DOHH2 (cell line): ENCODE data around the gene NFE2L1.

Source experiments
- H3F3A ChIP-seq: fragments of 200-600 bp; sonication (generic), shearing (Covaris generic); 2 replicates; pipeline ENCODE4 v1.6.0; 2016; ENCODE audit warnings: antibody characterized with exemption, mild to moderate bottlenecking; ENCODE audit not compliant: control insufficient read depth, insufficient read depth
- H3K27ac ChIP-seq: fragments of 200-600 bp; sonication (generic); 2 replicates; pipeline ENCODE4 v1.5.1; 2014; ENCODE audit warnings: low read depth, mild to moderate bottlenecking, low read length, moderate library complexity
- H3K27me3 ChIP-seq: fragments of 200-600 bp; sonication (generic); 2 replicates; pipeline ENCODE4 v1.6.1; 2014; ENCODE audit warnings: mild to moderate bottlenecking, low read length, mixed read lengths; ENCODE audit not compliant: control insufficient read depth
- H3K36me3 ChIP-seq: fragments of 200-600 bp; sonication (generic); 2 replicates; pipeline ENCODE4 v1.6.1; 2014; ENCODE audit warnings: mild to moderate bottlenecking, low read length, moderate library complexity, mixed read lengths; ENCODE audit not compliant: control insufficient read depth
- H3K4me1 ChIP-seq: fragments of 200-600 bp; sonication (generic); 2 replicates; pipeline ENCODE4 v1.6.1; 2014; ENCODE audit warnings: mild to moderate bottlenecking, low read length, mixed read lengths; ENCODE audit not compliant: control insufficient read depth
- H3K4me2 ChIP-seq: fragments of 200-600 bp; sonication (generic); 2 replicates; pipeline ENCODE4 v1.6.0; 2014; ENCODE audit warnings: mild to moderate bottlenecking, low read length, moderate library complexity
- H3K4me3 ChIP-seq: fragments of 200-600 bp; sonication (generic); 2 replicates; pipeline ENCODE4 v1.5.1; 2014; ENCODE audit warnings: mild to moderate bottlenecking, low read length, mixed read lengths
- H3K79me2 ChIP-seq: fragments of 200-600 bp; sonication (generic); 2 replicates; pipeline ENCODE4 v1.6.1; 2014; ENCODE audit warnings: mild to moderate bottlenecking, low read length, mixed read lengths; ENCODE audit not compliant: control insufficient read depth
- H3K9me2 ChIP-seq: fragments of 200-600 bp; sonication (generic); replicated peaks from 2 replicates; pipeline ENCODE4 v1.6.1; 2014; ENCODE audit warnings: mild to moderate bottlenecking, low read length, mixed read lengths; ENCODE audit not compliant: control insufficient read depth
- H3K9me3 ChIP-seq: fragments of 200-600 bp; sonication (generic); 2 replicates; pipeline ENCODE4 v1.6.1; 2014; ENCODE audit warnings: antibody characterized with exemption, low read length, mixed read lengths; ENCODE audit not compliant: control insufficient read depth, insufficient read depth
- H4K20me1 ChIP-seq: fragments of 200-600 bp; sonication (generic); 2 replicates; pipeline ENCODE4 v1.6.0; 2014; ENCODE audit warnings: low read depth, mild to moderate bottlenecking, antibody characterized with exemption, low read length, moderate library complexity; ENCODE audit not compliant: control insufficient read depth, insufficient read depth
- EZH2phosphoT487 ChIP-seq: fragments of 200-600 bp; sonication (generic); IDR thresholded peaks from 2 replicates; pipeline ENCODE4 v1.6.1; 2017; ENCODE audit warnings: borderline replicate concordance, mild to moderate bottlenecking, antibody characterized with exemption, low read length, moderate library complexity, mixed read lengths
- TF ChIP-seq, protein P1 (sequence below): fragments of 200-600 bp; sonication (generic); IDR thresholded peaks from one replicate; pipeline ENCODE4 v1.5.1; 2014; ENCODE audit warnings: antibody characterized with exemption, mild to moderate bottlenecking, low read depth, low read length; ENCODE audit not compliant: poor library complexity, severe bottlenecking

The NFE2L1 gene

DNA sequence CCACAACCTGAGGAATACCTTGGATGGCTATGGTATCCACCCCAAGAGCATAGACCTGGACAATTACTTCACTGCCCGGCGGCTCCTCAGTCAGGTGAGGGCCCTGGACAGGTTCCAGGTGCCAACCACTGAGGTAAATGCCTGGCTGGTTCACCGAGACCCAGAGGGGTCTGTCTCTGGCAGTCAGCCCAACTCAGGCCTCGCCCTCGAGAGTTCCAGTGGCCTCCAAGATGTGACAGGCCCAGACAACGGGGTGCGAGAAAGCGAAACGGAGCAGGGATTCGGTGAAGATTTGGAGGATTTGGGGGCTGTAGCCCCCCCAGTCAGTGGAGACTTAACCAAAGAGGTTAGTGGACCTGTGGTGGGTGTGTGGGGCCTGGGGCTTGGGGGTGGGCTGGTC, 3.1 kb downstream of the NFE2L1 start:
- TF ChIP-seq EZH2phosphoT487, result no peak
- TF ChIP-seq, protein P1, sequence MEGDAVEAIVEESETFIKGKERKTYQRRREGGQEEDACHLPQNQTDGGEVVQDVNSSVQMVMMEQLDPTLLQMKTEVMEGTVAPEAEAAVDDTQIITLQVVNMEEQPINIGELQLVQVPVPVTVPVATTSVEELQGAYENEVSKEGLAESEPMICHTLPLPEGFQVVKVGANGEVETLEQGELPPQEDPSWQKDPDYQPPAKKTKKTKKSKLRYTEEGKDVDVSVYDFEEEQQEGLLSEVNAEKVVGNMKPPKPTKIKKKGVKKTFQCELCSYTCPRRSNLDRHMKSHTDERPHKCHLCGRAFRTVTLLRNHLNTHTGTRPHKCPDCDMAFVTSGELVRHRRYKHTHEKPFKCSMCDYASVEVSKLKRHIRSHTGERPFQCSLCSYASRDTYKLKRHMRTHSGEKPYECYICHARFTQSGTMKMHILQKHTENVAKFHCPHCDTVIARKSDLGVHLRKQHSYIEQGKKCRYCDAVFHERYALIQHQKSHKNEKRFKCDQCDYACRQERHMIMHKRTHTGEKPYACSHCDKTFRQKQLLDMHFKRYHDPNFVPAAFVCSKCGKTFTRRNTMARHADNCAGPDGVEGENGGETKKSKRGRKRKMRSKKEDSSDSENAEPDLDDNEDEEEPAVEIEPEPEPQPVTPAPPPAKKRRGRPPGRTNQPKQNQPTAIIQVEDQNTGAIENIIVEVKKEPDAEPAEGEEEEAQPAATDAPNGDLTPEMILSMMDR, result no peak
- H3K4me1 ChIP-seq, result peaks cover 80% of the 10 kb centered on the region
- H3K27me3 ChIP-seq, result no peaks in the 10 kb centered on the region
- no peaks in the 10 kb centered on the region for H3K9me2 ChIP-seq
- peak overlapping the region; percentile 25; the same call in 1 of the 2 replicates for H3K4me3 ChIP-seq
- H3F3A ChIP-seq, result no peaks in the 10 kb centered on the region
- H3K36me3 ChIP-seq, result peaks cover 65% of the 10 kb centered on the region
- H3K27ac ChIP-seq, result no peak overlapping the region
- peaks cover 94% of the 10 kb centered on the region for H3K79me2 ChIP-seq
- no peaks in the 10 kb centered on the region for H3K9me3 ChIP-seq
- peak overlapping the region; percentile 44 for H3K4me2 ChIP-seq
- H4K20me1 ChIP-seq, result peaks cover 15% of the 10 kb centered on the region

DNA sequence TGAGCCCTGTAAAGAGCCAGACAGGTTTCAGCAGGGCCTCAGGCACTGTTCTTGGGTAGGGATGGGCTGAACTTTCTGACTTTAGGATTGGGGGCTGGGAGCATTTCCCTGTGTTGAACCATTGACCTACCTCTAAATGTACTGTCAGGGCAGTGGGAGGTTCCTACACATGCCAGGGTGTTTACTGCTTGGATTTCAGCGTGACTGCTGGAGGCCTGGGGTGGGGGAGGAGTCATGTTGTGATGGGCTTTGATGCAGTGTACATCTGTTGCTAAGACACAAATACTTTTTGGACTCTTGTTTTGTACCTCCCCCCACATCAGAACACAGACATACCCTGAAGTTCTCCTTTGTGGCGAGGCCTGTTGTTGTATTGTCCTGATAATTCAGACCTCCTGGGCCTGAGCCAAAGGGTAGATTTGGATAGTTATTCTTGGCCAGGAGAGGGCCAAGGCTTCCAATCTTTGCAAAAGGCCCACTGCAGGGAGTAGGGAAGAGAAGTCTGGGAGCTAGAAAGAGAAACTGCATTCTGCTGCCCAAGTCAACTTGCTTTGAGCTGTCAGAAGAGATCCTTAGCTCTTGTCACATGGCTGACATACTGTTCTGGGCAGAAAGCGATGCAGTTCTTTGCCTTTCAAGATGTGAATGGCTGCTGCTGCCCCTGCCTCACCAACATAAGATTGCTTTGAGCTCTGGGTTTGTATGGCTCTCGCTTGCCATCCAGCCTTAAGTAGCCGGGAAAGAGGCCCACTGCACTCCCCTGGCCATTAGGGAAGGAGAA, 3.7 kb downstream of the NFE2L1 start:
- Histone ChIP-seq H3F3A (no peaks in the 10 kb centered on the region), H3K4me1 (peaks cover 79% of the 10 kb centered on the region), H3K9me2 (no peaks in the 10 kb centered on the region), H4K20me1 (peaks cover 15% of the 10 kb centered on the region), H3K27me3 (no peaks in the 10 kb centered on the region), H3K79me2 (peaks cover 94% of the 10 kb centered on the region), H3K9me3 (no peaks in the 10 kb centered on the region), H3K27ac (no peak overlapping the region), H3K36me3 (peaks cover 71% of the 10 kb centered on the region), H3K4me3 (peak overlapping the region; percentile 25), H3K4me2 (peak overlapping the region; percentile 44)
- TF ChIP-seq, protein P1, result no peak
- TF ChIP-seq EZH2phosphoT487, result no peak

DNA sequence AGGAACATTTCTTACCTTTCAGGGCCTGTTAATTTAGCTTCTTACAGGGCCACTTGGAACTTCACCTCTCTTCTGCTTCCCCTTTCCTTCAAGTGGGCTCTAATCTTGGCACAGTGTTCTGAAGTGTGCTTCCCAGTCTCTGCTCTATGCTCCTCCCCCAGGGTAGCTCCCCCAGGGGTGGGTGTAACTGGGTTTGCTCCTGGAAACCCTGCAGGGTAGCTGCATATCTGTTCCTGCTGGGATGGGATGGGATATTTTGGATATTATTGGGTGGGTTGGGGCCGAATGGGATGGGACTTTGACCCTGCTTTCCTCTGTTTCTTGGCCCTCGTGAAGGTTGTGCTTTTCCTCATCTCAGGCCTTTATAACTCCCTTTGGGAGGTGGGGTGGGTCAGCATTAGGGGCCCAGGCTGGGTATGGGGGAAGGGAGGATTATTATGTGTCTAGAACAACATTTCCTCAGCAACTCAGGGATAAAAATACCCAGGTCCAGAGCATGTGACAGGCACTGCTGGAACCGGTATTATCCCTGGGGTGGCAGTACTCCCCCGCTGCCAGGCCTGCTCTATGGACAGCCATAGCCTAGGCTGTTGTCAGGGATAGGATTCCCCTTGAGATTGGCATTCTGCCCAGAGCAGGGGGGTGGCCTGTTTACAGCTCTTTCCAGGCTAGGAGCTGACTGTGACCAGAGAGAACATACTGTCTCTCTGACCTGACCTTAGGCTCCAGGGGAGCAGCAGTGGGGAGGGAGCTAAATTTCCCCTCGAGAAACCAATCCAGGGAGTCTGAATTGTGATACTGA, 5.0 kb downstream of the NFE2L1 start:
- Histone ChIP-seq H3K79me2 (peaks cover 91% of the 10 kb centered on the region), H3K4me1 (peaks cover 75% of the 10 kb centered on the region), H3K4me2 (peak overlapping the region; percentile 44), H3K27ac (no peak overlapping the region), H3K9me3 (no peaks in the 10 kb centered on the region), H3K36me3 (peaks cover 83% of the 10 kb centered on the region), H3F3A (no peaks in the 10 kb centered on the region), H3K27me3 (no peaks in the 10 kb centered on the region), H3K9me2 (no peaks in the 10 kb centered on the region), H4K20me1 (peaks cover 15% of the 10 kb centered on the region), H3K4me3 (peak overlapping the region; percentile 31)
- TF ChIP-seq, protein P1, result no peak
- TF ChIP-seq EZH2phosphoT487, result no peak
